Activated T-helper 1 cell treated with anti-CD3 and anti-CD28 coated beads, Interleukin-2, amount 50 U/mL, for 16 hours (primary cell): ENCODE results near the gene TXLNG.
"Not testable (repeated sequence)": the region's sequence is repeated elsewhere in the genome, so short reads cannot be mapped to it uniquely, and the experiment has no call there.

Experiments
- DNase-seq, 2 donors: peaks; one replicate each; pipeline ENCODE4 v3.0.0-alpha.2; 2020; ENCODE audit warnings: low read depth in 1 of 2, low spot score in 1 of 2

TXLNG gene

GRCh38 chrX:16784440-16784839, 1.8 kb upstream of the TXLNG start:
- DNase-seq: not testable (repeated sequence)

GRCh38 chrX:16785247-16786138, 773 bp upstream of the TXLNG start:
- no peak for DNase-seq

GRCh38 chrX:16786791-16787735, 797 bp downstream of the TXLNG start:
- DNase-seq: peak in 1 of 2 donors; percentile 34

GRCh38 chrX:16788477-16788876, 2.2 kb downstream of the TXLNG start:
- no peak for DNase-seq

- no peak for DNase-seq
Observed at GRCh38 chrX:16796298-16796697, 10.0 kb downstream of the TXLNG start.

- DNase-seq: no peak
Observed at GRCh38 chrX:16797358-16797757, 11.1 kb downstream of the TXLNG start.

- no peak for DNase-seq
Observed at GRCh38 chrX:16797841-16798240, 11.6 kb downstream of the TXLNG start.

GRCh38 chrX:16804923-16805464, 18.7 kb downstream of the TXLNG start:
- DNase-seq: no peak

GRCh38 chrX:16807548-16807947, 21.3 kb downstream of the TXLNG start:
- DNase-seq: no peak

- DNase-seq: no peak
Observed at GRCh38 chrX:16807976-16808542, 21.8 kb downstream of the TXLNG start.

- DNase-seq: no peak
Observed at GRCh38 chrX:16814597-16814996, 28.3 kb downstream of the TXLNG start.

- DNase-seq: no peak
Observed at GRCh38 chrX:16819634-16820033, 33.4 kb downstream of the TXLNG start.

- DNase-seq: no peak
Observed at GRCh38 chrX:16822723-16823122, 36.5 kb downstream of the TXLNG start.

- DNase-seq: no peak
Observed at GRCh38 chrX:16825264-16826035, 39.2 kb downstream of the TXLNG start.

GRCh38 chrX:16826207-16826606, 39.9 kb downstream of the TXLNG start:
- no peak for DNase-seq

GRCh38 chrX:16827225-16827624, 41.0 kb downstream of the TXLNG start:
- DNase-seq: no peak

- DNase-seq: no peak
Observed at GRCh38 chrX:16828124-16828908, 42.0 kb downstream of the TXLNG start.

- no peak for DNase-seq
Observed at GRCh38 chrX:16832301-16832700, 46.0 kb downstream of the TXLNG start.

- no peak for DNase-seq
Observed at GRCh38 chrX:16834806-16835205, 48.5 kb downstream of the TXLNG start.

GRCh38 chrX:16836371-16836770, 50.1 kb downstream of the TXLNG start:
- DNase-seq: no peak
